K562 (cell line): Measurements from ENCODE around the gene SMS. TPM values are rescaled to one million over a fixed set of nuclear protein-coding genes. Genes with fewer than 3 reads are reported as not detected.

Experiments used
- ATF3 ChIP-seq, 2 experiments: fragments of 450-650 bp in 1 of 2; sonication (generic) in 1 of 2; formaldehyde crosslinking in 1 of 2; IDR thresholded peaks in 1 of 2; conservative IDR thresholded peaks in 1 of 2; 2 replicates each; pipeline versions ENCODE4 v1.6.1 to v1.8.1; 2016 to 2023; ENCODE audit warnings: mild to moderate bottlenecking in 2 of 2, moderate library complexity in 2 of 2, inconsistent platforms in 1 of 2, missing genetic modification reagents in 1 of 2
- CEBPG ChIP-seq, 3 experiments: fragments of 200-800 bp in 1 of 3; sonication (Bioruptor generic) in 1 of 3; sonication (generic) in 1 of 3; formaldehyde crosslinking in 1 of 3; IDR thresholded peaks in 2 of 3; conservative IDR thresholded peaks in 1 of 3; 2 replicates each; pipeline versions ENCODE4 v1.6.1 to v1.8.0; 2016 to 2022; ENCODE audit warnings: missing compliant biosample characterization in 2 of 3, missing genetic modification characterization in 2 of 3, mild to moderate bottlenecking in 1 of 3, missing genetic modification reagents in 1 of 3
- GABPA ChIP-seq: fragments of 200-800 bp; sonication (Bioruptor generic); conservative IDR thresholded peaks from 2 replicates; pipeline ENCODE4 v1.6.1; 2016; ENCODE audit warnings: low read depth, missing genetic modification characterization, missing compliant biosample characterization
- SMAD3 ChIP-seq: fragments of 450-650 bp; formaldehyde crosslinking; conservative IDR thresholded peaks from 2 replicates; pipeline ENCODE4 v1.4.0; 2020; ENCODE audit warnings: mild to moderate bottlenecking
- TRIM24 ChIP-seq, 2 experiments: fragments of 450-650 bp; IDR thresholded peaks; 2 replicates each; pipeline ENCODE4 v1.6.1; 2016
- ZHX1 ChIP-seq: fragments of 150-350 bp; conservative IDR thresholded peaks from 2 replicates; pipeline ENCODE4 v1.6.1; 2014; ENCODE audit warnings: low read length
- ZNF224 ChIP-seq: sonication (generic); formaldehyde crosslinking; IDR thresholded peaks from 2 replicates; pipeline ENCODE4 v1.8.0; 2022; ENCODE audit warnings: mild to moderate bottlenecking, missing genetic modification reagents
- ZNF316 ChIP-seq: fragments of 450-650 bp; IDR thresholded peaks from 2 replicates; pipeline ENCODE4 v1.6.1; 2016
- polyA plus RNA-seq, 8 experiments: library from polyadenylated mRNA; depleted of rRNA in 4 of 8; stranded (reverse) in 5 of 8; unstranded in 3 of 8; fragments of >200 nt; fragmentation: Nextera tagmentation in 2 of 8; fragmentation: Illumina TruSeq in 1 of 8; extraction: Ambion mirVana in 2 of 8; extraction: Trizol in 1 of 8; gene quantifications; 2 replicates each; pipeline versions ENCODE4 v1.2.1 to v1.2.3, GENCODE V29; 2011 to 2014; ENCODE audit warnings: inconsistent platforms in 1 of 8, missing spikeins in 1 of 8
- total RNA-seq, 7 experiments: library from RNA; depleted of rRNA in 6 of 7; stranded (reverse); fragments of >200 nt in 6 of 7; fragmentation: Illumina TruSeq in 2 of 7; extraction: Trizol in 2 of 7; gene quantifications; 2 replicates each; pipeline versions ENCODE4 v1.2.1 to v1.2.3, GENCODE V29; 2011 to 2021; ENCODE audit warnings: low replicate concordance in 1 of 7

The SMS gene
- total and polyA plus RNA-seq, 9 of the 15 experiments (the other 6 are each of a cell fraction or from before 2014, with no cell fraction given) = 71.1 to 193 (median 152) TPM

GRCh38 chrX:21996872-21997455 lies 56.5 kb downstream of the SMS start (continued):
- TF ChIP-seq ZHX1 (no peak), ZNF316 (peak; percentile 62), TRIM24 (IDR thresholded peaks at IDR 0.05) (peak in 1 of 2 experiments; percentile 38; a peak in 1 of 4 replicates), GABPA (tag) (peak; percentile 51; the same call in 1 of the 2 replicates), SMAD3 (CRISPR knock-in tag) (no peak), CEBPG (CRISPR knock-in tag; IDR thresholded peaks at IDR 0.05) (peak; percentile 50; the same call in 1 of the 2 replicates), CEBPG (tag; conservative IDR thresholded peaks at IDR 0.05 in 1 of 2, IDR thresholded peaks at IDR 0.05 in 1 of 2) (peak in 1 of 2 experiments; percentile 59; a peak in 2 of 4 replicates), ATF3 (IDR thresholded peaks at IDR 0.05) (peak; percentile 65), ATF3 (CRISPR knock-in tag; conservative IDR thresholded peaks at IDR 0.05) (no peak), ZNF224 (CRISPR knock-in tag) (no peak)
